ENCODE results near the gene PACRG. TPM values are rescaled to one million over a fixed set of nuclear protein-coding genes. Genes with fewer than 3 reads are reported as not detected.

Gene PACRG
- total RNA-seq, 1 donor from 2014 or later, result 1.2 TPM

DNA sequence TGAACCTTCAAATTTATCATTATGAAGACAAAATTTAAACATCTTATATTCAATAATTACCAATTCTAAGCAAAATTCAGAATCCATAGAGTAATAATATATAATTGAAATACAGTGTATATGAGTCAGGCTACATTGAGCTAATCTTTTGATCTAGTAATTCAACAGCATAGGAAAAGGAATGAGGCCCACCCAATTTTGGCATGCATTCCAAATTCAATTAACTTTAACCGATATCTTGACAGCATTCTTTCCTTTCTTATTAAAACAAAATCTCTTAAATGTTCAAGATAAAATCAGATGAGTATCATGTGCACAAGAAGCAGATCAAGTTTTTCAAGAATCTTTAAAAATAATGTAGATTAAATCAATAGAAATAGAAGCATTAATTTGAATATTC, 553.9 kb downstream of the PACRG start:
- Mint-ChIP-seq H3K4me1 (ENCODE audit: unreplicated experiment) (peaks cover 1% of the 10 kb centered on the region), H3K4me3 (ENCODE audit: unreplicated experiment) (no peak overlapping the region), H3K36me3 (ENCODE audit: unreplicated experiment) (no peaks in the 10 kb centered on the region), H3K27me3 (ENCODE audit: unreplicated experiment) (peaks cover 6% of the 10 kb centered on the region), H3K9me3 (ENCODE audit: unreplicated experiment) (peaks cover 12% of the 10 kb centered on the region), H3K27ac (ENCODE audit: unreplicated experiment) (no peak overlapping the region)
- TF ChIP-seq, protein P1, sequence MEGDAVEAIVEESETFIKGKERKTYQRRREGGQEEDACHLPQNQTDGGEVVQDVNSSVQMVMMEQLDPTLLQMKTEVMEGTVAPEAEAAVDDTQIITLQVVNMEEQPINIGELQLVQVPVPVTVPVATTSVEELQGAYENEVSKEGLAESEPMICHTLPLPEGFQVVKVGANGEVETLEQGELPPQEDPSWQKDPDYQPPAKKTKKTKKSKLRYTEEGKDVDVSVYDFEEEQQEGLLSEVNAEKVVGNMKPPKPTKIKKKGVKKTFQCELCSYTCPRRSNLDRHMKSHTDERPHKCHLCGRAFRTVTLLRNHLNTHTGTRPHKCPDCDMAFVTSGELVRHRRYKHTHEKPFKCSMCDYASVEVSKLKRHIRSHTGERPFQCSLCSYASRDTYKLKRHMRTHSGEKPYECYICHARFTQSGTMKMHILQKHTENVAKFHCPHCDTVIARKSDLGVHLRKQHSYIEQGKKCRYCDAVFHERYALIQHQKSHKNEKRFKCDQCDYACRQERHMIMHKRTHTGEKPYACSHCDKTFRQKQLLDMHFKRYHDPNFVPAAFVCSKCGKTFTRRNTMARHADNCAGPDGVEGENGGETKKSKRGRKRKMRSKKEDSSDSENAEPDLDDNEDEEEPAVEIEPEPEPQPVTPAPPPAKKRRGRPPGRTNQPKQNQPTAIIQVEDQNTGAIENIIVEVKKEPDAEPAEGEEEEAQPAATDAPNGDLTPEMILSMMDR (IDR thresholded peaks at IDR 0.05), result no peak
- DNase-seq (ENCODE audit: extremely low spot score, unreplicated experiment), result no peak

DNA sequence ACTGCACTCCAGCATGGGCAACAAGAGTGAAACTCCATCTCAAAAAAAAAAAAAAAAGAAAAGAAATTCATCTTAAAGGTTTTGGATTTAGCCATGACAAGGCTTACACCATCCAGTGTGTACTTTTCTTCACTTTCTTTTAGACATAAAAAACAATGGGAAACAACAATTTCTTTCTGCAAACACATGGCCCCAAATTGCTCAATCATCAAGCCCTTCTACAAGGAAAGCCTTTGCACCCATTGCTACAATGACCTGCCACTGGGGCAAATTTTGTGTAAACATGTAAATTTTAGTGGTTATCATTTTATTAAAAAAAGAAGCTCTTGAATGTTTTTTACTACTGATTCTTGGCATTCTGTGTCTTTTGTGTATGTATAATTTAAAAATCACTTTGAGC, 554.9 kb downstream of the PACRG start:
- TF ChIP-seq, protein P1 (IDR thresholded peaks at IDR 0.05), result no peak
- no peak overlapping the region for H3K27ac Mint-ChIP-seq (ENCODE audit: unreplicated experiment)
- peaks cover 11% of the 10 kb centered on the region for H3K9me3 Mint-ChIP-seq (ENCODE audit: unreplicated experiment)
- H3K27me3 Mint-ChIP-seq (ENCODE audit: unreplicated experiment), result peaks cover 6% of the 10 kb centered on the region
- DNase-seq (ENCODE audit: extremely low spot score, unreplicated experiment), result no peak
- peaks cover 1% of the 10 kb centered on the region for H3K4me1 Mint-ChIP-seq (ENCODE audit: unreplicated experiment)
- no peaks in the 10 kb centered on the region for H3K36me3 Mint-ChIP-seq (ENCODE audit: unreplicated experiment)
- no peak overlapping the region for H3K4me3 Mint-ChIP-seq (ENCODE audit: unreplicated experiment)

GRCh38 chr6:163284151-163284550, 556.4 kb downstream of the PACRG start:
- no peak for DNase-seq (ENCODE audit: extremely low spot score, unreplicated experiment)
- peaks cover 4% of the 10 kb centered on the region for H3K9me3 Mint-ChIP-seq (ENCODE audit: unreplicated experiment)
- H3K36me3 Mint-ChIP-seq (ENCODE audit: unreplicated experiment), result no peaks in the 10 kb centered on the region
- peaks cover 6% of the 10 kb centered on the region for H3K27me3 Mint-ChIP-seq (ENCODE audit: unreplicated experiment)
- TF ChIP-seq, protein P1 (IDR thresholded peaks at IDR 0.05), result no peak
- H3K4me3 Mint-ChIP-seq (ENCODE audit: unreplicated experiment), result no peak overlapping the region
- peaks cover 1% of the 10 kb centered on the region for H3K4me1 Mint-ChIP-seq (ENCODE audit: unreplicated experiment)
- no peak overlapping the region for H3K27ac Mint-ChIP-seq (ENCODE audit: unreplicated experiment)

- Mint-ChIP-seq H3K36me3 (ENCODE audit: unreplicated experiment) (no peaks in the 10 kb centered on the region), H3K4me1 (ENCODE audit: unreplicated experiment) (peaks cover 1% of the 10 kb centered on the region), H3K27me3 (ENCODE audit: unreplicated experiment) (no peaks in the 10 kb centered on the region), H3K9me3 (ENCODE audit: unreplicated experiment) (no peaks in the 10 kb centered on the region), H3K4me3 (ENCODE audit: unreplicated experiment) (no peak overlapping the region), H3K27ac (ENCODE audit: unreplicated experiment) (no peak overlapping the region)
- TF ChIP-seq, protein P1 (IDR thresholded peaks at IDR 0.05), result no peak
- no peak for DNase-seq (ENCODE audit: extremely low spot score, unreplicated experiment)
Measured at GRCh38 chr6:163285691-163286090, 557.9 kb downstream of the PACRG start.

DNA sequence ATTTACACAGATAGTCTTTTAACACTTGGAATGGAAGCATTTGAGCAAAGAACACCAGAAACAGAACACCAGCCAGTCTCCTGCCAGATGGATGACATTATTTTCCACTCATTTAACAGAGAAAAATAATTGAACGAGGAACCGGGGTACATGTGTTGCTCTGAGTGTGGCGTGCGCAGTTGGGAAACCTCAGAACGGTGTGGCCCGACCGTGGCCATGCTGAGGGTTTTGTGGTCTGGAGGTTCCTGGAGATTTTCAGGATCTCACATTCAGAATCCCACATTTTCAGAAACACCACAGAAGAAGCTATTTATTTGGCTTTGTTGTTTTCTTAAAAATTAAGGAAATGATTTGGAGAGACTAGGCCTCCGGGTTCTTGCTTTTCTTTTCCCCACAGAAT, 559.9 kb downstream of the PACRG start:
- TF ChIP-seq, protein P1 (IDR thresholded peaks at IDR 0.05), result no peak
- no peaks in the 10 kb centered on the region for H3K36me3 Mint-ChIP-seq (ENCODE audit: unreplicated experiment)
- peaks cover 1% of the 10 kb centered on the region for H3K4me1 Mint-ChIP-seq (ENCODE audit: unreplicated experiment)
- no peak for DNase-seq (ENCODE audit: extremely low spot score, unreplicated experiment)
- peaks cover 6% of the 10 kb centered on the region for H3K9me3 Mint-ChIP-seq (ENCODE audit: unreplicated experiment)
- no peak overlapping the region for H3K4me3 Mint-ChIP-seq (ENCODE audit: unreplicated experiment)
- H3K27me3 Mint-ChIP-seq (ENCODE audit: unreplicated experiment), result no peaks in the 10 kb centered on the region
- no peak overlapping the region for H3K27ac Mint-ChIP-seq (ENCODE audit: unreplicated experiment)

Measured in osteocyte (in vitro differentiated cells).